GM12891 (cell line): Measurements from ENCODE around the gene ICA1.

ENCODE experiments used
- POLR2A ChIP-seq: IDR thresholded peaks from 2 replicates; pipeline ENCODE4 v1.6.1; 2011; ENCODE audit warnings: low read depth, low read length, control low read depth
- POLR2AphosphoS5 ChIP-seq: IDR thresholded peaks from 2 replicates; pipeline ENCODE4 v1.6.1; 2011; ENCODE audit warnings: low read depth, low read length, control low read depth
- TAF1 ChIP-seq: IDR thresholded peaks from 2 replicates; pipeline ENCODE4 v1.6.1; 2011; ENCODE audit warnings: low read depth, low read length, control low read depth

- TF ChIP-seq TAF1 (no peak), POLR2AphosphoS5 (no peak), POLR2A (no peak)
These were observed 102.4 kb downstream of the ICA1 start for GRCh38 chr7:8159595-8159994.
